Gastroesophageal sphincter (tissue), 4 donors: ENCODE measurements around the gene TPRN. TPM values are rescaled to one million over a fixed set of nuclear protein-coding genes. Genes with fewer than 3 reads are reported as not detected.

Experiments used
- ATAC-seq: fragments of 150-250 bp; one replicate; pipeline ENCODE4 v1.9.1; 2016; ENCODE audit warnings: mild to moderate bottlenecking, moderate library complexity
- H3K27ac ChIP-seq, 4 donors: fragments of 200-600 bp; sonication (generic) in 3 of 4; 1 replicate in 3 of 4; 2 replicates in 1 of 4; pipeline ENCODE4 v1.5.1; 2016 to 2019
- H3K27me3 ChIP-seq: fragments of 200-600 bp; sonication (generic); one replicate; pipeline ENCODE4 v1.5.1; 2019
- H3K36me3 ChIP-seq, 2 donors: fragments of 200-600 bp; sonication (generic); one replicate each; pipeline ENCODE4 v1.5.1; 2019; ENCODE audit warnings: control low read depth in 1 of 2
- H3K4me1 ChIP-seq, 3 donors: fragments of 200-600 bp; sonication (generic); 1 replicate in 2 of 3; 2 replicates in 1 of 3; pipeline ENCODE4 v1.5.1; 2016 to 2019; ENCODE audit warnings: control low read depth in 2 of 3
- H3K4me3 ChIP-seq, 2 donors: fragments of 200-600 bp; sonication (generic); one replicate each; pipeline ENCODE4 v1.5.1; 2019; ENCODE audit warnings: mild to moderate bottlenecking in 1 of 2, moderate library complexity in 1 of 2
- H3K9me3 ChIP-seq, 3 donors: fragments of 200-600 bp; sonication (generic); one replicate each; pipeline ENCODE4 v1.5.1; 2017 to 2019; ENCODE audit warnings: control low read depth in 2 of 3
- CTCF ChIP-seq, 4 experiments: fragments of 200-600 bp in 2 of 4; fragments of 450-650 bp in 2 of 4; sonication (generic) in 1 of 4; IDR thresholded peaks; one replicate each; pipeline ENCODE4 v1.5.1; 2017 to 2019; ENCODE audit warnings: antibody characterized with exemption in 4 of 4, mild to moderate bottlenecking in 2 of 4, moderate library complexity in 2 of 4
- EP300 ChIP-seq: sonication (generic); formaldehyde crosslinking; IDR thresholded peaks from one replicate; pipeline ENCODE4 v1.6.1; 2017; ENCODE audit warnings: antibody characterized with exemption, mild to moderate bottlenecking
- POLR2A ChIP-seq, 2 donors: fragments of 450-650 bp; IDR thresholded peaks; one replicate each; pipeline ENCODE4 v1.6.1; 2017; ENCODE audit warnings: antibody characterized with exemption in 2 of 2, mild to moderate bottlenecking in 2 of 2, moderate library complexity in 1 of 2
- POLR2AphosphoS5 ChIP-seq: sonication (generic); formaldehyde crosslinking; IDR thresholded peaks from one replicate; pipeline ENCODE4 v1.6.1; 2017; ENCODE audit warnings: antibody characterized with exemption
- WGBS, 2 donors: methylation state at CpG; one replicate each; pipeline ENCODE4 v1.1.5; 2018; ENCODE audit warnings: low coverage in 1 of 2; 5-methylcytosine and 5-hydroxymethylcytosine counted together
- total RNA-seq, 4 donors: library from RNA; depleted of rRNA; stranded (reverse); fragments of >200 nt; gene quantifications; one replicate each; pipeline ENCODE4 v1.1.0, GENCODE V29; 2016

The TPRN gene
- total RNA-seq, 4 donors from 2014 or later = 3.6 to 11.6 (median 6.1) TPM

GRCh38 chr9:137198051-137198901, 2.3 kb downstream of the TPRN start:
- no peak for ATAC-seq
- peaks cover 0 to 82% (median 26%) of the 10 kb centered on the region in 3 donors for H3K4me1 ChIP-seq
- H3K4me3 ChIP-seq = no peak overlapping the region
- H3K27ac ChIP-seq = no peak overlapping the region
- WGBS, 2 donors = 100% methylated on average over 2 of the region's 19 CpGs; no CpG with 5 or more reads in 1 of the 2 donors
- no peaks in the 10 kb centered on the region for H3K27me3 ChIP-seq
- TF ChIP-seq EP300 (no peak), POLR2AphosphoS5 (no peak)
- H3K9me3 ChIP-seq = no peaks in the 10 kb centered on the region
- H3K36me3 ChIP-seq = no peaks in the 10 kb centered on the region

DNA sequence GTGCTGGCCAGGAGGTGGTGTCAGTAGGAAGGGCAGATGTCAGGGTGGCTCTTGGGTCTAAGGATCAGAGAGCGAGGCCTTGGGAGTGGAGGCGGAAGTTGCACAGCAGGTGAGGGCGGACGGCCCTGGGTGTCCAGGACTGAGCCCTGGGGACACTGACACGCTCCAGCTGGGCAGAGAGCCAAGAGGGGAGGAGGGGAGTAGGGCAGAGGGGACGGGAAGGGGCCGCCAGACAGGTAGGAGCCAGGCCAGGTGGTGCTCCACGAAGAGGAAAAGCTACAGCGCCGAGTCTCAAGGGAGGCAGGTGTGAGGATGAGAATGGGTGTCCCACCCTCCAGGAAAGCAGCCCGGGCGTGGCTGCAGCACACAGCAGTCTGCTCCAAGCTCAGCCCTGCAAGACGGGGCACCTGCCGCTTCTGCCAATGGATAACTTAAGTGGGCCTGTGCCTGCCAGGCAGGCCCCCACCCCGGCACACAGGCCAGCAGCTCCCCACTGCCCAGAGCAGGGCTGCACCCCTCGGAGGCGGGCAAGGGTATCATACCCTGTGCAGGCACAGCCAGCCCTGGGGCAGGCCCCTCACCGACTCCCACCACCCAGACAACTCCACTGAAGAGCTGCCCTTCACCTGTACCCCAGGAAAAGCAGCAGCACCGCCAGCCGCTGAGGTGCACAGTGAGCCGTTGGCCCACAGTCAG, 4.9 kb downstream of the TPRN start:
- peaks cover 0 to 16% of the 10 kb centered on the region in 2 donors for H3K36me3 ChIP-seq
- peaks cover 0 to 73% (median 17%) of the 10 kb centered on the region in 3 donors for H3K4me1 ChIP-seq
- no peak for ATAC-seq
- WGBS, 2 donors = 92% methylated on average over 2 of the region's 21 CpGs; no CpG with 5 or more reads in 1 of the 2 donors
- no peaks in the 10 kb centered on the region for H3K27me3 ChIP-seq
- no peak overlapping the region for H3K27ac ChIP-seq
- H3K9me3 ChIP-seq = no peaks in the 10 kb centered on the region
- no peak overlapping the region for H3K4me3 ChIP-seq
- no peak for TF ChIP-seq CTCF (IDR thresholded peaks at IDR 0.05)
- TF ChIP-seq POLR2A (IDR thresholded peaks at IDR 0.05) = no peak
- TF ChIP-seq EP300 = no peak
- no peak for TF ChIP-seq POLR2AphosphoS5

GRCh38 chr9:137194909-137195308, 5.6 kb downstream of the TPRN start:
- WGBS, 2 donors = no CpG with 5 or more reads among the region's 10 CpGs
- peaks cover 0 to 24% of the 10 kb centered on the region in 2 donors for H3K36me3 ChIP-seq
- no peak for TF ChIP-seq EP300
- no peak for TF ChIP-seq CTCF (IDR thresholded peaks at IDR 0.05)
- TF ChIP-seq POLR2A (IDR thresholded peaks at IDR 0.05) = no peak
- no peak for TF ChIP-seq POLR2AphosphoS5
- no peaks in the 10 kb centered on the region for H3K9me3 ChIP-seq
- peaks cover 0 to 81% (median 22%) of the 10 kb centered on the region in 3 donors for H3K4me1 ChIP-seq
- no peak for ATAC-seq
- H3K4me3 ChIP-seq = no peak overlapping the region
- H3K27ac ChIP-seq = no peak overlapping the region
- no peaks in the 10 kb centered on the region for H3K27me3 ChIP-seq

GRCh38 chr9:137194388-137194787, 6.2 kb downstream of the TPRN start:
- Histone ChIP-seq H3K27ac (no peak overlapping the region), H3K4me1 (peaks cover 5 to 81% (median 23%) of the 10 kb centered on the region in 3 donors), H3K27me3 (no peaks in the 10 kb centered on the region), H3K36me3 (peaks cover 0 to 26% of the 10 kb centered on the region in 2 donors), H3K4me3 (no peak overlapping the region), H3K9me3 (no peaks in the 10 kb centered on the region)
- TF ChIP-seq EP300 (no peak), POLR2AphosphoS5 (no peak), POLR2A (IDR thresholded peaks at IDR 0.05) (no peak), CTCF (IDR thresholded peaks at IDR 0.05) (no peak)
- no CpG with 5 or more reads among the region's 16 CpGs for WGBS, 2 donors
- ATAC-seq = no peak

DNA sequence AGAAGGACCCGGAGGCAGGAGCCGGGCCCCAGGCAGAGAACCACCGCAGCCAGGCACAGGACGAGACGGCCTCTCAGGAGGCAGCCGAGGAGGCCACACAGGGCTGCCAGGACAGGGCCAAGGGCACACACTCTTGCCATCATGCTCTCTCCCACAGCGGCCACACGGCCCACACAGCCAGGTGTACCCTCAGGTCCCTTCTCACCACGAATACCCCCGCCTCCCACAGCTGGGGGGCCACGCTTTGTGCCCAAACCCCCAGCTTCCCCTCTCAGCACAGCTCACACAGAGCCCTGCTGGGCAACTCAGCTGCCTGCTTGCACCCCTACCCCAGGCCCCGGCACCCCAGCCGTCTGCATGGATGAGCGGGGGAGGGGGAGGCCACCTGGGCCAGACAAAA, 6.8 kb downstream of the TPRN start:
- Histone ChIP-seq H3K4me3 (no peak overlapping the region), H3K36me3 (peaks cover 0 to 26% of the 10 kb centered on the region in 2 donors), H3K27ac (no peak overlapping the region), H3K9me3 (no peaks in the 10 kb centered on the region), H3K4me1 (peaks cover 6 to 81% (median 20%) of the 10 kb centered on the region in 3 donors), H3K27me3 (no peaks in the 10 kb centered on the region)
- ATAC-seq = no peak
- TF ChIP-seq POLR2A (IDR thresholded peaks at IDR 0.05) (no peak), EP300 (no peak), CTCF (IDR thresholded peaks at IDR 0.05) (no peak), POLR2AphosphoS5 (no peak)
- WGBS, 2 donors = 90% methylated on average over 2 of the region's 14 CpGs; no CpG with 5 or more reads in 1 of the 2 donors
